UCSD-AML1 (cell line): ENCODE measurements around the gene FADS6.
A peak's percentile ranks its signal among the peaks of the same experiment; 100 is the strongest.

Experiments used
- DNase-seq: peaks from one replicate; lab custom pipeline; 2025; ENCODE audit not compliant: unreplicated experiment; lab: John Stamatoyannopoulos, UW

FADS6 gene, protein sequence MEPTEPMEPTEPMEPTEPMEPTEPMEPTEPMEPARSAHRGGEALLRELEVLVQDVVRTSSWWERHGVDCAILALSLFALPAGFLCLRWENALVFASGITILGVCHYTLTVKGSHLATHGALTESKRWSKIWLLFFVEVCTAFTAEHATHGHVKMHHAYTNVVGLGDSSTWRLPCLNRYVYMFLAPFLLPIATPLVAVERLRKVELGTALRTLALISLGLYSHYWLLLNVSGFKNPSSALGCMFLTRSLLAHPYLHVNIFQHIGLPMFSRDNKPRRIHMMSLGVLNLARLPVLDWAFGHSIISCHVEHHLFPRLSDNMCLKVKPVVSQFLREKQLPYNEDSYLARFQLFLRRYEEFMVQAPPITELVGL

GRCh38 chr17:74892974-74893911 lies at the start of gene FADS6:
Gene FADS6, minus strand, starts transcription at chr17:74893633. Its CDS starts 38 bp downstream, at chr17:74893595.
- no peak for DNase-seq

DNA sequence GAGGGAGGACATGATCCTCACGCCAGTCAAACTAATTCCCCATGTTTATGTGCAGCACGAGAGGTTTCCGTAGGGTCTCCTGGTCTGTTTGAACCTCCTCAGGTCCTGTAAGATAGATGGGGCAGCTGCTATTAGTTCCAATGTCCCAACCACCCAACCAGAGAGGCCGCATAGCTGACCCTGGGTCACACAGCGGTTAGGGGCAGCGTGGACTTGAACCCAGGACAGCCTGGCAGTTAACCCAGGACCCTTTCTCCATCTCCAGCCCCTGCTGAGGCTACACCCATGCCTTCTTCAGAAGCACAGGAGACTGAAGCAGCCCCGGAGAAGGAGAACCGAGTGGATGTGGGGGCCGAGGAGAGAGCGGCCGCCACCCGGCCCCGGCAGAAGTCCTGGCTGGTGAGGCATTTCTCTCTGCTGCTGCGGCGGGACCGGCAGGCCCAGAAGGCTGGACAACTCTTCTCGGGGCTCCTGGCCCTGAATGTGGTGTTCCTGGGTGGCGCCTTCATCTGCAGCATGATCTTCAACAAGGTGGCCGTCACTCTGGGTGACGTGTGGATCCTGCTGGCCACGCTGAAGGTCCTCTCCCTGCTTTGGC lies 47.8 kb upstream of the FADS6 start:
- no peak for DNase-seq

DNA sequence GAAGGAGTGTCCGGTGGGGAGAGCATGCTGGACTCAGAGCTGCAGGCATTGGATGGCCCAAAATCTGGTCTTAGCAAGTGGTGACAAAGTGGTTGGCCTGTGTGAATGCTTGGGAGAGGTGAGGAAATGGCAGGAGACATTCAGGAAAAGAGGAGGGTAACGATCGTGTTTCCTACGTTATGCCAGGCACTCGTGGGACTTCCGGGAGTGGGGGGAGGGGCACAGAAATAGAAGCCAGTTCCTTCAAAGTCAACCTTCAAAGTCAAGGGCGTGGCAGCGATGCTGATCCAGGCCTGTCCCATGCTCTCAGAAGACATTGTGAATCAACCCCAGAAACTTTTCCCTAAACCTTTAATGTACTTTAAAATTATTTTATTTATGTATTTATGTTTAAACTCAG lies 46.1 kb upstream of the FADS6 start:
- no peak for DNase-seq

DNA sequence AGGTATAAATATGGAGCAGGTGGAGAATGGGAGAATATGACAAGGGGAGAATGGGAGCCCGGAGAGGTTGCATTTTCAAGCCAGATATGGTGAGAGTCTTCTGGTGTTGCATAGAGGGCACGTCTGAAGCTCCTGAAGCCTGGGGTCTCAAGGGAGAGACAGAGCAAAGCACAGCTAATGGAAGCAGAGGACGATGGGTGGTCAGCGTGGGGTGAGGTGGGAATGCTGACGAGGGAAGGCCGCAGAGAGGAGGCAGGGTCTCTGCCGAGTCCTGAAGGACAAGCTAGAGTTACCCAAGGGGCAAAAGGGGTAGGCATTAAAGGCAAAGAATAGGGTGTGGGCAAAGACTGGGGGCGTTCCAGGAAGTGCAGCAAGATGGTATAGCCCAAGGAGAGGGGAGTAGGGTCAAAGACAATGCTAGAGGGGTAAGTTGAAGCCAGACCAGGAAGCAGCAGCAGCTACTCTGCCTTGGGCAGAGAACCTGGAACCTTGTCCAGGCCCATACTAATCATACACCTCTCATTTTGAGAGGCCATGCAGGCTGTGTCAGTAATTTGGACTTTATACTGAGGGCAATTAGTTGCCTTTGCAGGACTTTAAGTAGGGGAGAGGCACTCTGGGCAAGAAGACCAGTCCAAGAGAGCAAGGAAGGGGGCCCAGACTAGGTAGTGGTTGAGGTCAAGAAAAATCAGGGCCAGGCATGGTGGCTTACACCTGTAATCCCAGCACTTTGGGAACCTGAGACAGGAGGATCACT lies 44.9 kb upstream of the FADS6 start:
- no peak for DNase-seq

DNA sequence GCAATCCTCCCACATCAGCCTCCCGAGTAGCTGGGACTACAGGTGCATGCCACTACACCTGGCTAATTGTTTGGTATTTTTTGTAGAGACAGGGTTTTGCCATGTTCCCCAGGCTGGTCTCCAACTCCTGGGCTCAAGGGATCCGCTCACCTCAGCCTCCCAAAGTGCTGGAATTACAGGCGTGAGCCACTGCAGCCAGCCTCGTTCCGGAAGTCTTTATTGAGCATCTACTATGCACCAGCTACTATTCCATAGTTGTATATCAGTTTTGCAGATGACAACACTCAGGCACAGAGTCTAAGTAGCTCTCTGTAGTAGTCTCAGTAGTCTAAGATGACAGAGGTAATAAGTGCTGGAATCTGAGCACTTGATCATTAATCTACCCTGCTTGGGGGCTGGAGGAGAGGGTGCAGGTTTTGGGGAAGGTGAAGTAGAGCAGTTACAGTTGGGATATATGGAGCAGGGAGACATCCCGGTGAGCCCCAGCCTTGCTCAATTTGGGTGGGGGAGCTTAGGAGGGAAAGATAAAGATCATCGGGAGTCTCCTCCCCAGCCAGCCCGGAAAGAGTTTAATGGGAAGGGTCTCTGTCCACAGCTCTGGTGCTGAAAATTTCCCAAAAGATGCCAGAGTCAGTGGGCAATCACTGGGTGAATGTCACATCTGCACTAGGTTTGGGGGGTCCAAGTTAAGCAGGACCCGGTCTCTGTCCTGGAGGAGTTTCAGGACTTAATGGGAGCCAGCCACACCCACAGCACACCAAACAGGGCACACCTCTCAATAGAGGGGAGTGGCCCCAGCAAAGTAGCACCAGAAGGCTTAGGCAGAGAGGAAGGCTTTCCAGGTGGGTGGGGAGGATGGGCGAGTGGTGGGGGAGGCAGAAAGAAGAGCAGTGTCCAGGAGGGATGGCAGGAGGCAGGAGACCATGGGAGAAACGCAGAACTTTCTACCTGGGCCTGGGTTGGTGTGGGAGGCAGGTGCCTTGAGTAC lies 43.9 kb upstream of the FADS6 start:
- DNase-seq = no peak

GRCh38 chr17:74936470-74936799 lies 43.0 kb upstream of the FADS6 start:
- no peak for DNase-seq

DNA sequence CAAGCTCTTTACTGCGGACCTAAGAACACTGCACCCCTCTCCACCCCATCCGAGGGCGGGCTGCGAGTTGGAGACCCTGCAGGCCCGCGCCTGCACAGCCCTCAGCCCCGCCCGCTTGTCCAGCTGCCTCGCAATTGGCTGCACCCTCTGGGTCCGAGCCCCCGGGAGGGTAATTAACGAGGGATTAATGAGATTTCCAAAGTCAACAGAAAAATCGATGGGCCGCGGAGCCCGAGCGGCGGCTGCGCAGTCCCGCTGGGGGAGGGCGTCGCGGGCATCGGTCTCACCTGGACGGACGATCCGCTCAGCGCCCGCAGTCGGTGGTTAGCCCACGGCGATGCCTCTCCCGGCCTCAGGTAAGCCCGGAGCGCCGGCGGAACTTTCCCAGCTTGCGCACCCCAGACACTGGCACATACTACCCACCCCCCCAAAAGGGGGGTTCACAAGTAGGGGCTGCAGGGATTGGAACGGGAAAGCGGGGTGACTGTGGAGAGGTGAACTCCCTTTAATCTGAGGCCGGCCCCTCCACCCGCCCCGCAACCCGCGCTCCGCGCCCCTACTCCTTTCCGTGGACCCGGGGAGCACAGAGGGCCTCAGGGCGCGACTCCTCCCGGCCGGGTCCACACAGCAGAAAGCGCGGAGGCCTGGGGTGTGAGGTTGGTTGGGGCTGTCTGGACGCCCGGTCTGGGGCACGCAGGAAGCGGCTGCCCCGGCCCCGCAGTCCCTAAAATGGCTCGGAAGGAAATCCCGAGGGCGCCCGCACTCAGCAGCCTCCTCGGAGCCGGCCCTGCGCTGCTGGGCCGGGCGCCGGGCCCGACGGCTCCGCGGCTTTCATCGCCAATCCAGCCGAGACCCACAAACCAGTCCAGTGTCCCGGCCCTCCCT lies 42.4 kb upstream of the FADS6 start, which contains the start of gene OTOP3:
Gene OTOP3, plus strand, starts transcription at position 314 of the 885 bp plus-strand sequence. Its CDS starts 24 bp downstream, at position 338.
- DNase-seq = no peak

DNA sequence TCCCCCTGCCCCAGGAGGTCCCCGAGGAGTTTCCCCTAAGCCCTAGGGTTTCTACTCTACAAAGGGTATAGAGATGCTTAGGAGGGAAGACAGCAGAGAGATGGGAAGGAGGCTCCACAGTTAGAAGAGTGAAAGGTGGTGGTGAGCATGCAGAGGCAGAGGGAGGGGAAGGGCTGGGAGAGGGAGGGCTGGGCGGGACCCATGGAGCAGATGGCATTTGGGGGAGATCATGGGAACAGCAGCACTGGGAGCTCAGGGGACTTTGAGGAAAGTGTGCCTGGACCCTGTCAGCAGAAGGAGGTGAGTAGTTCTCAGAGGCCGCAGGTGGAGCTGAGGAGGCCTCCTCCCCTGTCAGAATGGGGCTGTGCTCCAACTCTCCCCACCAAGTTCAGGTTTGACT lies 41.6 kb upstream of the FADS6 start:
- no peak for DNase-seq

- no peak for DNase-seq
Observed at GRCh38 chr17:74930535-74931036, 37.2 kb upstream of the FADS6 start.

- DNase-seq = no peak
Observed at GRCh38 chr17:74928786-74929185, 35.4 kb upstream of the FADS6 start.

DNA sequence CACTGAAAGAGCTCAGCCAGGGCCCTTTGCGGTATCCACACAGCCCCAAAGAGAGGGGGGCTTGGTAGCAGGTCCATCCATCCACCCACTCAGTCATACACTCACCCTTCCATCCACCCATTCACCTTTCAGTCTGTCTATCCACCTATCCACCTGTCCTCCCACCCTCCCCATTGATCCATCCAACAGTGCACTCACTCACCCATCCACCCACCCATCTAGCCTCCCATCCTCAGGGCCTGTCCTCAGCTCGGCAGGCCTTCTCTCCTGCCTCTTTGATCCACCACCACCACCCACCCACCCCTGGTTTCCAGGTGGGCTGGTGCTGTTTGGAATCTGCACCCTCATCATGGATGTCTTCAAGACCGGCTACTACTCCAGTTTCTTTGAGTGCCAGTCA lies 31.8 kb upstream of the FADS6 start:
- no peak for DNase-seq

- DNase-seq = peak; percentile 39
Observed at GRCh38 chr17:74924250-74924948, 31.0 kb upstream of the FADS6 start, which contains the start of gene OTOP2. Gene OTOP2, plus strand, starts transcription at chr17:74924273. Its CDS starts 360 bp downstream, at chr17:74924633.

GRCh38 chr17:74923538-74924249 lies 30.3 kb upstream of the FADS6 start:
- DNase-seq = peak; percentile 72

DNA sequence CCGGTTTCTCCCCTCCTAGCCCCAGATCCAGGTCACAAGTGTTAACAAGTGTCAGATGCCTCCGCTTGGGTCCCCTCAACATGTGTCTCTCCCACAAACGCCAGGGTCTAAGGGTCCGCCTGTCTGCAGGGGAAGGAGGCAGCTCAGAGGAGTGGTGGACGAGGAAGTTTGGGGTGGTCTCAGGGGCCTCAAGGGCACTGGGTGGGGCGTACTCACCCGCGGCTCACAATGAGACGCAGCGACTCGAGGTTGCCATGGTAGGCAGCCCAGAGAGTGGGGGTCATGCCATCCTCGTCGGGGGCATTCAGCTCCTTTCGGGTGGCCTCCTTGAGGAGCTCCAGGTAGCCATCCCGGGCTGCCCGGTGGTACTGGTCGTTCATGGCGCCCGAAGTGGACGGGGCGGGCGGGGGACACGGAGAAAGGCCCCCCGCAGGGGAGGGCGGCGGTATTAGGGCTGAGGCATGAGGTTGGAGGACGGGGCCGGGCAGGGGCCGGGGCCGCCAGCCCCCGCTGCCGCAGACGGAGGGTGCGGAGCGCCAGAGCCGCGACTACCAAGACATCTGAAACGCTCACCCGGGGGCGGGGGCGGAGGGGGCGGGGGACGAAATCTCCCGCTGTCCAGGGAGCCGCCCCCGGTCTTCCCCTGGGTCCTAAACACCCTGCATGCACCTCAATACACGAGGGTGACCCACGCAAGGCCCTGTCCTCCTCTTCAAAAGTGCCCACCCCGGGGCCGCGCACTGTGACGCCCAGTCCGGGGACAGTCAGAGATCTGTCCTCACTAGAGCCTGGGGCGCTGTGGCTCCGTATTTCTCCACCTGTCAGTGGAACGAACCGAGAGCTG lies 29.5 kb upstream of the FADS6 start, which contains the start of gene USH1G:
Gene USH1G, minus strand, starts transcription at position 562 of the 844 bp plus-strand sequence. Its CDS starts 182 bp downstream, at position 380.
- DNase-seq = no peak

- DNase-seq = no peak
Observed at GRCh38 chr17:74922172-74922571, 28.7 kb upstream of the FADS6 start.

DNA sequence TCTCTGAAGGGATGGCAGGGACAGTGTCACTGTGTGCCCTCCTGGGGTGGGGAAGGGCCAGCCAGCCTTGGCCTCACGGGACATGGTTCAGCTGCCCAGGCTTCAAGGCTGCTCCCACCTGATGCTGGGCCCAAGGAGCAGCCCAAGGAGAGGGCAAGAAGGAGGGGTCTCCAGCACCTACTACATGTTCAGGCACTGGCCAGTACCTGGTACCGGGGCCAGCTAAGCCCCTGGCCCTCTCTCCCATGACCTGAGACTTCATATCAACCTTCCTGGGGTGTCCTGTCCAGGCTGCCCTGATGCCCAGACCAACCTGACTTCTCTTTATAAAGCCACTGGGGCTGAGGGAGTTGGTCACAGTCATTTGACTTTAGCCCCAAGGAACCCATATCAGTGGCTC lies 28.3 kb upstream of the FADS6 start:
- DNase-seq = no peak
